ENCODE measurements around the gene SLC8A3.
"Not testable (repeated sequence)": the region's sequence is repeated elsewhere in the genome, so short reads cannot be mapped to it uniquely, and the experiment has no call there.

The SLC8A3 gene

GRCh38 chr14:70188659-70189455, at the start of gene SLC8A3:
Gene SLC8A3, minus strand, starts transcription at chr14:70188951. Its CDS starts 20,529 bp downstream, at chr14:70168422.
- no peak for DNase-seq

- no peak for DNase-seq
Observed at GRCh38 chr14:70237710-70238109, 49.0 kb upstream of the SLC8A3 start.

- no peak for DNase-seq
Observed at GRCh38 chr14:70234066-70234950, 45.6 kb upstream of the SLC8A3 start.

GRCh38 chr14:70231756-70232544, 43.2 kb upstream of the SLC8A3 start:
- not testable (repeated sequence) for DNase-seq

GRCh38 chr14:70229877-70230640, 41.3 kb upstream of the SLC8A3 start:
- not testable (repeated sequence) for DNase-seq

GRCh38 chr14:70213721-70214282, 25.1 kb upstream of the SLC8A3 start:
- no peak for DNase-seq

GRCh38 chr14:70212752-70213151, 24.0 kb upstream of the SLC8A3 start:
- no peak for DNase-seq

- no peak for DNase-seq
Observed at GRCh38 chr14:70208380-70208779, 19.6 kb upstream of the SLC8A3 start.

- DNase-seq, result no peak
Observed at GRCh38 chr14:70203686-70204085, 14.9 kb upstream of the SLC8A3 start.

GRCh38 chr14:70201994-70202393, 13.2 kb upstream of the SLC8A3 start:
- no peak for DNase-seq

GRCh38 chr14:70193396-70193795, 4.6 kb upstream of the SLC8A3 start:
- DNase-seq, result no peak

GRCh38 chr14:70192915-70193314, 4.2 kb upstream of the SLC8A3 start:
- DNase-seq, result no peak

GRCh38 chr14:70190156-70190555, 1.4 kb upstream of the SLC8A3 start:
- DNase-seq, result no peak

- no peak for DNase-seq
Observed at GRCh38 chr14:70189456-70190077, 816 bp upstream of the SLC8A3 start.

- DNase-seq, result no peak
Observed at GRCh38 chr14:70188322-70188658, 461 bp downstream of the SLC8A3 start.

GRCh38 chr14:70186900-70187451, 1.8 kb downstream of the SLC8A3 start:
- DNase-seq, result no peak

GRCh38 chr14:70183991-70184390, 4.8 kb downstream of the SLC8A3 start:
- no peak for DNase-seq

- DNase-seq, result no peak
Observed at GRCh38 chr14:70181276-70181675, 7.5 kb downstream of the SLC8A3 start.

GRCh38 chr14:70180718-70181117, 8.0 kb downstream of the SLC8A3 start:
- DNase-seq, result no peak

- no peak for DNase-seq
Observed at GRCh38 chr14:70177081-70177800, 11.5 kb downstream of the SLC8A3 start.

GRCh38 chr14:70173569-70173968, 15.2 kb downstream of the SLC8A3 start:
- no peak for DNase-seq
